A204.1 (cell line): ENCODE data around the gene EVC.
"Not testable (repeated sequence)": the region's sequence is repeated elsewhere in the genome, so short reads cannot be mapped to it uniquely, and the experiment has no call there.

ENCODE experiments used
- FAIRE-seq: peaks from 2 replicates; lab custom pipeline; 2012; peaks lifted over from hg19 to GRCh38; lab: Jason Lieb, UNC

Gene EVC

DNA sequence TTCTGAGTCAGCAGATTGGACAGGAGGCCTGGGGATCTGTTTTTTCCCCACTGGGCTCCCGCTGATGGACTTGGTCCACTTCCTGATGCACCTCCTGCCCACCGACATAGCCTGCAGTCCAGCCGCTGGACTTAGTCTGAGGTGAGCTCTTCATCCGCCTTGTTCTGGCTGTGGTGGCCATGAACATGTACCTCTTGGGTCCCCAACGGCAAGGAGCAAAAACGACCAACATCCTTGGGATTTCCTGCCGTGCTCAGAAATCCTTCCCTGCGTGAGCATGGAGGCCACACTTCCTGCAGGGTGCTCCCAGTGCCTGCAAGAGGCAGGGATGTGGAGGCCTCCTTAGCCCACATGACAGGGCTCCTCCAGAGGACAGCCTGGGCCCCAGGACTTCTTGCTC lies 105.1 kb downstream of the EVC start:
- no peak for FAIRE-seq

DNA sequence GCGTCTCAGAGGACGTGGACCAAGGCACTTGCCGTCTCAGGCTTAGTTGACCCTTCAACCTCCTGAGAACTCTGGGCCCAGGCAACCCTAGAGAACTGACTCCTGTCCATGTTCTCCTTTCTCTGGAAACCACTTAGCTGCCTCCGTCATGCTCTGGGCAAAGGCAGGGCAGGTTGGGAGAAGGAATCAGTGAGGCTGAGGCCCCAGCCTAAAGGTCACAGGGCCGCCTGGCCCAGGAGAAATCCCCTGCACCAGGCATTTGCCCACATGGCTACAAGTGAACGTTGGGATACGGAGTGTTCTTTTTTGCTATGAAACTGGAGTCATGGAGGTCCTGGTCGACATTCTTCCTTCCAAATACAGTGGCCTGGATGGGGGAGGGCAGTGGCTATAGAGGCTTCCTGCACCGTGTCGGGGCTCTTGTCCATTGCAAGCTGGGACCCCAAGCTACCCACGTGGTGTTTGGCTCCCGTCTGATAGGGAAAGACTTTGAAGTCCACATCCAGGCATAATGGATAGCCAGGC lies 105.9 kb downstream of the EVC start:
- no peak for FAIRE-seq

DNA sequence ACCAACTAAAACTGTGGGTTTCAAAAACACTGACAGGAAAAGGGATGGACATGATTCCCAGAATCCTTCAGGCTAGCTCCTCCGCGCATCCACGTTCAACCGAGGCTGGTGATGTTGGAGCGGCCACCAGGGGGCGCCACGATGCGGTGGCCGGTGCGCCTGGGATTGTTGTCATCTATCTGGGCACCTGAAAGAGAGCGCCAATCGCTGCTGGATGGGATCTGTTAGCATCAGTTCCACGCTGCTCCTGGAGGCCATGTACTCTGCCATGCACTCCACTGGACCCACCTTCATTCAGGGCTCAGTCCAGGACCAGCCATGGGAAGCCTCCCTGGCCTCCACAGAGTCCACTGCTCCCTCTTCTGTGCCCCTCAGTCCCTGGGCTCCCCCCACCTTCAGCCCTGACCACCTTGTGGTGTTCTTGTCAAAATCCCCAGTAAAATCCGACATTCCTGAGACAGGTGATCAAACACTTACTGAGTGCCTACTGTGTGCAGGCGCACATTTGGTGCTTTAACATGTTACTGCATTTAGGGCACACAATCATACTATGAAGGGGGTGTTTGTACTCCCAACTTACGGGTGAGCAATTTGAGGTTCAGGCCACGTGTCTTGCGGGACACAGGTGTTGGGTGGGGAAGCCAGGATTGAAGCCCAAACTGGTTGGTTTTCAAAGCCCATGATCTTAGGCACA lies 110.8 kb downstream of the EVC start:
- FAIRE-seq, result no peak

DNA sequence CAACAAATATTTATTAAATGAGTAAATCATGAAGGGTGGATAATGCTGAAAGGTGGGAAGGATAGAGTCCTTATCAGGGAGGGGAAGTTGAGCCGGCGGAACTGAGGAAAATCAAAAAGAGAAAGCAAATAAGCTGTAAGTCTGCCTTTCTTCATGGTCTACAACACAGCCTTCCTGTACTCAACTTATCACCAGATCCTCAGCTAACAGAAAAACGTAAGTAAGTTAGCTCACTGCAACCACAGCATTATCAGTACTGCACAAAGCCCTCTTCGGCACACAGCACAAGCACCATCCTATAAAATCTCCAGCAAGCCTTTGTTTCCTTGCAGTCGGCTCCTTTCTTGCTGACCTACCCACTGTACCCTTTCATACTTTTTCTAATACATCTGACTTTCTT lies 111.6 kb downstream of the EVC start:
- FAIRE-seq, result no peak

DNA sequence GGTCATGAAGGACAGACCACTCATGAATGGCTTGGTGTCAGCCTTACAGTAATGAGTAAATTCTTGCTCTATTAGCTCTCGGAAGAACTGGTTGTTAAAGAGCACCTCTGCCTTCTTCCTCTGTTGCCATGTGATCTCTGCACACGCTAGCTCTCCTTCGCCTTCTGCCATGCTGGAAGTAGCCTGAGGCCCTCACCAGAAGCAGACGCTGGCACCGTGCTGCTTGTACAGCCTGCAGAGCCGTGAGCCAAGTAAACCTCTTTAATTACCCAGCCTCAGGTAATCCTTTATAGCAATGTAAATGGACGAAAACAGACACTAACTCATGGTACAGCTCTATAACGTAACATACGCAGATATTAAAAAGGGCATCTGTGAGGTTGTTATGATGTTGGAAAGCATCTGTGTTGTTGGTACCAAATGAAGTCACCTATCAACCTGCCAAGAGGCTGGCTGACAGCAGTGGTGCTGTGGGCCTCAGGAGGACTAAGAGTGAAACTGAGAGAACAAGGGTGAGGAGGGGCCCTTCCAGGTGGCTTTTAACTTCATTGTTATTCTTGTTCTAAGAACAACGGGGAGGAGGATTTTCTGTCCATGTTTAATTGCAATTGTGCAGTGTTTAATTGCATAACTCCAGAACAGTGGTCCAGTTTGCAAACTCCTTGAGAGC lies 112.7 kb downstream of the EVC start:
- no peak for FAIRE-seq

DNA sequence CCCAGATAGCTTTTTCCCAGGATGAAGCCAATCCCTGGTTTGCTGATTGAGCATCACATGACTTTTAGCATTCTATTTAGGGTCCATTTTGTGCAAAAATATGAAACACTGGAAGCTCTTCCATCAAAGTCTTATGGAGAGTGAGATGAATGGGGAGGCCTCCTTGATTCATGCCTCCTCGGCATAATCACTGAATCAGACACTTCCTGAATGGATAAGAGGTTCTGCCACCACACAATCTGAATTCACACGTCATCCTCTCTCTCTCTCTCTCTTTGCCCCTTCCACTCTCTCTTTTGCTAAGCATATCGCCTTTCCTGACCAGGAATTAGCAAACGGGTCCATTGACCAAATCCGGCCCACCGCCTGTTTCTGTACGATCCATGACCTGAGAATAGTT lies 113.2 kb downstream of the EVC start:
- no peak for FAIRE-seq

DNA sequence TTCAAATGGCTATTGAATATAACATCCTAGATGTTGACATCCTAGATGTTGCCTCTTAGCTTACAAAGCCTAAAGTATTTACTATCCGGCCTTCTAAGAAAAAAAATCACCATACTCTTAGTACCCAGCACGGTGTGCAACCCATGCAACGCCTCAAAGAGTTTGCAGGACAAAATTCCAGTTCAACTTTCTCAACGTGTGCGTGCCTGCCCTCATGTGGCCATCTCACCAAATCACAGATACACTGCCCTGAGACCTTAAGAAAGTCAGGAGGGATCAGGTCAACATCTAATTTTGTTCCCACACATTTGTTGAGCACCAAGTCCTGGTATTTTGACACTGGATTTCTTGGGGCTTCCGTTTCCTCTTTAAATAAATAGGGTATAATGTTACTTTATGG lies 113.6 kb downstream of the EVC start:
- FAIRE-seq, result no peak

DNA sequence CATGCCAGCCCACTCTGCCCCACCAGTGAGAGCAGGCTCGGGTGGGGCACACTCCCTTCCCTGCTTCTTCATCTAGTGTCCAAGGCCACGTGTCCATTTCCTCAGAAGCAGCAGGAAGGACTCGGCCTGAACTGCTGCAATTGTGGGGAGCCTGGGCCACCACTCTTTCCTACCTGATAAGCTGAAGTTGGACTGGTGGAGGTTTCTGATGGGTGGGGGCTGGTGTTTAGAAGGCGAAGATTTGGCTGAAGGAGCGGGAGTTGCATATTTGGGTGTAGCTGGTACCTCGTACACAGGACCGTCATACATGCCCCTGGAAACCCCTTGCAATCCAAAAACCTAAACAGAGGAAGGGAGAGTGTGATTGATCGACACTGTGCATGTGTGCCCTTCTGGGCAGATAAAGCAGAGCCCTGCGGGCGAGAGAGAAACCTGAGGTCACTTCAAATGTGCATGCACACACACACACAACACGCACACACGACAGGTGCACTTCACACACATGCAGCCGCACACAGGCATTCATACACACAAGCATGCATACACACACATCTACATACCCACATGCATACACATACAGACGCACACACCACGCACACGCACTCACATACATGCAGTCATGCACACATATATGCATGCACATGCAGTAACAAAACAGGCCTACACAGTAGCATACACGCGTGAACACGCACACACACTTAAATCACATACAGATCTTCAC lies 114.5 kb downstream of the EVC start:
- no peak for FAIRE-seq

DNA sequence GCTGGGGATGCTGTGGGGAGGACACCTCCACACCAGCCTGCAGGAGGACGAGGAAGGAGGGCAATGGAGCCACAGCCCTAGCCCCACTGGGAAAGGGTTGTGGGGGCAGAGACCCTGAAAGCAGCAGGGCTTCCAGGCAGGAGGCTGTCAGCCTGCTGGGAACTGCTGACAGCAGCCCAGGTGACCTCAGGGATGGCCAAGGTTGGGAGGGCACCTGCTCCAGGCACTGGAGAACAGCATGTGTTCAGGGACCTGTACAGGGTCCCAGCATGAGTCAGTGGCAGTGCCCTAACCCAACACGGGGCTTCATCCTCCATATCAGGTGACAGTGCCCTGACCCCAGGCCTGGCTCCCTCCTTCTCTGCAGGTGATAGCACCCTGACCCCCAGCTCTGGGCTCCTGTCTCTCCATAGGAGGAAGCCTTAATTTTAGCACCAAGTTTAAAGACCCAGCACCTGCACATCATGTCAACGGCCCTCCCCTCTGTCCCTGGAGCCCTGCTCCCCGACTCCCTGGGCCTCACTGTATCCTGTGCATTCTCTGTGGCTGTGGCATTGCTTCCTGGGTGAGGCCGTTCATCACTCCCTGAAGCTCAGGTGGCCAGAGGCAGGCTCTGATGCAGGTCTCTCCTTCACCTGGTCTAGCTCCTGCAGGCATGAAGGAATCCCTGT lies 115.6 kb downstream of the EVC start:
- FAIRE-seq, result no peak

DNA sequence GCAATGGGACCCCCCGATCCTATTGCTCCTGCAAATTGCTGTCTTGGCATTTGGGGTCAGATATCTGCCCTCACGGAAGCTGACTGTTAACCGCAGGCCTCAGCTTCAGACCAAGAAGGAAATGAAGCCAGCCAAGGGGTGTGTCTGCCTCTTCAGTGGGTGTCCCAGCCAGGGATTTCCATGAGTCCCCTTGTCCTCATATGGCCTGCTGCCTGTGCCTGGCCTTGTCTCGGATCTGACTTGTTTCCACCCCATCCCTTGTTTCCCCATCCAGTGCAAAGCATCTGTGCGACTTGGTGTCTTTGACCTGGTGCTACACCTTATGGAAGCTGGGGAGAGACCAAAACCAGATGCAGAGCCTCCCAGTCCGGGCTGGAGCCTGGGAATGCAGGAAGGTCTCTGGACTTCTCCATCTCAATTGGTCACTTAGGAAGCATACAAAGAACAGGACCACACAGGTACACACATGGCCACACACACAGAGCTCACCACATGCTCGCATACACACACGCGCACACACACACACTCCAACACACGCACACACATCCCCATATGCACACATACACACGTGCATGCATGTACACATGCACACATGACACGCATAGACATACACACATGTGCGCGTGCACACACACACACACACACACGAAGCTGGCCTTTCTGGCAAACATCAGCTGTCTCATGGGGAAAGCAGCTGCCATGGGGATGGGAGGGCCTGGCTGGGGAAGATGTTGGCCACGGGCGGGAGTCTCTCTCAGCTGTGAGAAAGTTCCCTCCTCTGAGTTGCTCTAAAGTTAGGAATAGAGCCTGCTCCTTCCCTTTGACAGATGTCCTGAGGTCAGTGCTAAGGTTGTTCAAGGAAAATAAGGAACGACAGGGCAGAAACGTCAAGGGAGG lies 116.4 kb downstream of the EVC start:
- no peak for FAIRE-seq

DNA sequence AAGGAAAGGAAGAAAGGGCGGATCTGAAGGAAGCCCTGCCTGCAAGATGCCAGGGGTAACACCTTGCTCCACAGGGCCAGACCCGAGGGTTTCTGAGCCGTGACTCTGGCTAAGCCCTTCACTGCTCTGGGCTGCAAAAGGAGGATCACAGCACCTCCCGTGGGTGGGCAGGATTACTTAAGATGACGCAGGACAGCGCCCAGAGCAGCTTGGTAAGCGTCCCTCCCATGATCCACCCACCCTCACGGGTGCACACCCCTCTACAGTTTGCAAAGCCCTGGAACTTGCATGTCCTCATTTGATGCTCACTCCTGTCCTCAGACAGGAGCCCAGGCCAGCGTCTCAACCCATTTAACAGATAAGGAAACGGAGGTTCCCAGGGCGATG lies 117.0 kb downstream of the EVC start:
- no peak for FAIRE-seq

DNA sequence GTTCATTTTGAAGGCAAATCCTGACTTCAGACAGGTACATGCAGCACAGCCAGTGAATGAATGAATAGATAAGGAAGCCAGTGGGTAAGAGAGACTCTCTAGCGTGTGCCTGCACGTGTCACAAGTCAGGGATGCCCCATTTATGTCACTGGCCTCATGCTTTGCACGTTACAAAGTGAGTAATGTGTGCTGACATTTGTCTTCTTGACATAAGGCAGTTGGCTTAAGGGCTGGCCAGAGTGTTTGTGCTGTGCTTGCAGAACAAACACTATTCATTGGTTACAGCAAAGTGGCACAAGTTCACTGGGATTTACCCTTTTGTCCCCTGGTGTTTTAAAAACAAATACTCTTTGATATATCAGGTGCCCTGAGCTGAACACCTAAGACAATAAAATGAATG lies 125.9 kb downstream of the EVC start:
- FAIRE-seq, result no peak

DNA sequence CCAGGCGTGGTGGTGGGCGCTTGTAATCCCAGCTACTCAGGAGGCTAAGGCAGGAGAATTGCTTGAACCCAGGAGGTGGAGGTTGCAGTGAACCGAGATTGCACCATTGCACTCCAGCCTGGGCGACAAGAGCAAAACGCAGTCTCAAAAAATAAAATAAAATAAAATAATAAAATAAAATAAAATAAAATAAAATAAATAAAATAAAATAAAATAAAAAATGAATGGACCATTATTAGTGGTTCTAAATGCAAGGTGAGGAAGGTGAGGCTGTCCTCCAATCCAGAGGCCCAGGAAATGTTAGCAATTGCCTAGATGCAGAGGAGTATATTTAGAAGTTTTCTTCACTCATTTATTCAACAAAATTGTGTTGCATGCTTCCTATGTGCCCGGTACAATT lies 126.5 kb downstream of the EVC start:
- FAIRE-seq, result not testable (repeated sequence)

DNA sequence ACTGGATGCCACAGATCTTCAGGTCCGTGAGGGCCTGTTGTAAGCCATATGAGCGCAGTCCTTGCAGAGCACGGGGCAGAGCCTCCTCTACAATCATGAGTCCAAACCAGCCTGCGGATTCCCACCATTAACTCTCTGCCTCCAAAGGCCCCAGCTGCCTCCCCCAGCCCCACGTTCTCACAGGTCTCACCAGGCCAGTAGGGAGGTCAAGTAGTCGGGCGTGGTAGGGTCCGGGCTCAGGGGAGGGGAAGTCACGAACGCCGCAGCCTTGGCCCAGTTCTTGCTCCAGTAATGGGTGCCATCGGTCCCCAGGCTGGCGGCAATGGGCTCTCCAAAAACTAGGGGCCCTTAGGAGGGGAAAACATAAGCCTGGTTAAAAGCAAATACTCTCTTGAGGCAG lies 128.3 kb downstream of the EVC start:
- FAIRE-seq, result no peak

DNA sequence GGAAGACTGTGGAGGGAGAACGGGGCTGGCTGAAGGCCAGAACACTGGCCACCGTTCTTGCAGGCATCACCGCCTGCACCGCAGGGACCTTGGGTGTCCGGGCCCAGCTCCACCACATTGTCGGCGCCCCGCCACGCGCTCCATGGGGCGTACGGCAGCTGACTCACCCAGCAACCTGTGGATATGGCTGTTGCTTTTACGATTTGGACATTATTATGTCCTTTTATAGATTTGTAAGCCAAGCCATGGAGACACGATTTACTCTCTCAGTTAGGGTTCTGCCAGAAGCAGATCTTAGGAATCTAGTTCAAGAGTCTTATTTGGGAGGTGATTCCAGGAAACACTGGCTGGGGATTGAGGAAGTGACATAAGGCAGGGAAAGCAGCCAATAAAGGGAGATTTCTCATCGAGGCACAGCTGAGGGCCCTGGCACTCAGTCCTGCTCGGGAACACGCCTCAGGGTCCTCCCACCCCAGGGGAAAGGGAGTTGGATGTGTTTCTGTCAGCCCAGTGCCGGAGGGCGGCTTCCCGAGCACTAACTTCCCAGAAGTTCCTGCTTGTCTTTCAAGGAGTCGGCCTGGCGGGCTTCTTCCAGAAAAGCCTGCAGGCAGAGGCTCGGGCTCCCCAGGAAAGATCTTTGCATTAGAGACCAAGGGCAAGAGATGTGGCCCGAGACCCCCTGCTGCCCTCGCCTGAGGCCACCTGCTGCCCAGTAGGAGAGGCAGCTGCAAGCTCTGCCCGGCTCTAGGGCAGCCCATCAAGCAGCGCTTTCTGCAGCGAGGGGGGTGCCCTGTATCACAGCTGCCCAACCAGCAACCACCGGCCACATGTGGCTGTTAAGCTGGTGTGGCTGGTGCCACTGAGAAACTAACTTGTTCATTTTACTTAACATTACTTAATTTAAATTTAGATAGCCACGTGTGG lies 129.0 kb downstream of the EVC start:
- FAIRE-seq, result no peak

DNA sequence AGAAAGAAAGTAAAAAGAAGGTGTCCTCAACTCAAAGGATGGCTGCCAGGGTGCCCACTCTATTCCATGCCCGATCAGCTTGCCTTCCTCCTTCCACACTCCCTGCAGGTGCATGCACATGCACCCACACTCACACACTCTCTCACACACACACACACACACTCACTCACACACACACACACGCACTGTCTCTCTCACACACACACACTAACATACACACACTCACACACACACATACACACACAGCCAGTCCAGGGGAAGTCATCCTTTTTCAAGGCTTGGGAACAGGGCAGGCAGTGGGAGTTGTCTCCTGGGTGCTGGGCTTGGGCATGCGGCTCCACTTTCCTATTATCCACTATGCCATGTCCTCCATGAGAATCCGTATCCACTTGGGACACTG lies 131.5 kb downstream of the EVC start:
- FAIRE-seq, result no peak

DNA sequence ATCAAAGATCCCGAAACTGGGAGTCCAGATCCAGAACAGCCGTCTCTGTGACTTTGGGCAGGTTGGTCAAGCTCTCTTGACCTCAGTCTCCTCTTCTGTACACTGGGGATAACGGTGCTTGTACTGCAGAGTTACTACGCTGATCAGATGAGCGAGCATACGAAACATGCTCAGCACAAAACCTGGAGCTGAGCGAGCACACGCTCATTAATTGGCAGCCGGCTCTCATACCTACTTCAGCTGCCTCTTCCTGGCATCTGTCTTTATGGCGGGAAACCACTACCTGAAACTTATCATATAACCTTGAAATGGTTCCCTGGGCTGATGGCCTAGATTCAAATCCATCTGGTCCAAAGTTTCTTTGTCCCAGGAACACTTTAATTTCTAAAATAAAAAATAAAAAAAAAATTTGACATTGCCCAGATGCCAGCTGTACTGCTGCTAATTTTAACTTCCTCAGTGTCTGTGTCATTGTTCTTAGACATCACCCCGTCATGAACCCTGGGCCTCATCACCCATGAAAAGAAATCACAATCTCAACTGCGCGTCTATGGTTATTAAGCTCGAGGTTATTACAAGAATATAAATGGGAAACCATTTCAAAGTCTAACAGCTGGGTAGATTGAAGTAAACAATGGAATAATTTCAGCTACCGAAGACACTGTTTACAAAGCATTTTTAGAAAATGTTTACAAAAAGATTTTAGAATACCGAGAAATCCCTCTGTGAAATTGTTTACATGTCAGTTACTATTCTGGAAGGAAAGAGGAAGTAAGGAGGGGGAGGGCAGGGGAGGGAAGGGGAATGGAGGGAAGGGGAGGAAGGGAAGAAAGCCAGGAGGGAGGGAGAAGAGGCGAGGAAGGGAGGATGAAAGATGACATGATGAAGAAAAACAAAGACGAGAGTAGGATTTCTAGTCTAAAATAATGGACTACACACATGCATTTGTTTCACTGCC lies 132.9 kb downstream of the EVC start:
- FAIRE-seq, result no peak

DNA sequence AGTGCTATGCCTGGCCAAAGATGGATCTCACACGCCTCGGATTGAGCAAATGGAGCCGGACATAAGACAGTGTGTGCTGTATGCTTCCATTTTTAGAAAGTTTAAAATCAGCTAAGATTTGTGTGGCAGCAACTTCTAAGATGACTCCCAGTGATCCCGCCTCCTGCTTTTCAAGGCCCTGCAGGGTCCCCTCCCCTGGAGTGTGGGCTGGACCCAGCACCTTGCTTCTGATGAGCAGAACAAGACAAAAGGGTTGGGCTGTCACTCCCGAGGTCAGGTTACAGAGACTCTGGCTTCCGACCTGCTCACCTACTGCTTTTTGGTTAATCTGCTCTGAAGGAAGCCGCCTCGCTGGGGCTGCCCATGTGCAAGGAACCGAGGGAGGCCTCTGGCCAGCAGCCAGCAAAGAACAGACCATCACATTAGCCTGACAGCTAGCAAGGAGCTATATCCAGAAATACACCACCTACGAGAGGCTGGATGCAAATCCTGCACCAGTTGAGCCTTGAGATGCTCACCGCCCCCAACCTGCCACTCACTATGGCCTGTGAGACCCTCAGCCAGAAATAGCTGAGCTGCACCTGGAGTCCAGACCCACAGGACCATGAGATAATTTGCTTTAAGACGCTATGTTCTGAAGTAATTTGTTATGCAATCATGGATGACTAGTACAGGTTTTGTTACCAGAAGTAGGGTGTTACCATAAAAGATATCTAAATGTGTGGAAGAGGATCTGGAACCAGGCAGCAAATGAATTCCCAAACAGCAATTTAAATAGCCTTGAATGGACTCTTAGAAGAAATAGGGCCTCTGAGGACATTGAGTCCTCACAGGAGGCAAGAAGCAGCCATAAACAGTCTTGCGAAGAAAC lies 134.3 kb downstream of the EVC start:
- FAIRE-seq, result no peak
